ENCODE data around the gene ENTPD8. TPM values are rescaled to one million over a fixed set of nuclear protein-coding genes. Genes with fewer than 3 reads are reported as not detected.

Gene ENTPD8
- total RNA-seq, 1 donor from 2014 or later = not detected

DNA sequence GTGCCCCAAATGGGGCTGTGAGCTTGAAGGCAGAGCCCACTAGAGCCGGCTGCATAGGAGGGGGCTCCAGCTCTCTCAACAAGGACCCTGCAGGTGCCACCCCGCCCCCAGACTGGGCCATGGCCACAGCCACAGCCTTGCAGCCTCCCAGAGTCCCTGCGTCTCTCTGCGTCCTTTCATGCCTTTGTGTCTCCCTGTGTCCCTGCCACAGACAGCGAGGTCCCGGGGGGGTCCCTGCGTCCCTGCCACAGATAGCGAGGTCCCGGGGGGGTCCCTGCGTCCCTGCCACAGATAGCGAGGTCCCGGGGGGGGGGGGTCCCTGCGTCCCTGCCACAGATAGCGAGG is 11.6 kb downstream of the ENTPD8 start:
- H3K9me3 Mint-ChIP-seq = no peaks in the 10 kb centered on the region

DNA sequence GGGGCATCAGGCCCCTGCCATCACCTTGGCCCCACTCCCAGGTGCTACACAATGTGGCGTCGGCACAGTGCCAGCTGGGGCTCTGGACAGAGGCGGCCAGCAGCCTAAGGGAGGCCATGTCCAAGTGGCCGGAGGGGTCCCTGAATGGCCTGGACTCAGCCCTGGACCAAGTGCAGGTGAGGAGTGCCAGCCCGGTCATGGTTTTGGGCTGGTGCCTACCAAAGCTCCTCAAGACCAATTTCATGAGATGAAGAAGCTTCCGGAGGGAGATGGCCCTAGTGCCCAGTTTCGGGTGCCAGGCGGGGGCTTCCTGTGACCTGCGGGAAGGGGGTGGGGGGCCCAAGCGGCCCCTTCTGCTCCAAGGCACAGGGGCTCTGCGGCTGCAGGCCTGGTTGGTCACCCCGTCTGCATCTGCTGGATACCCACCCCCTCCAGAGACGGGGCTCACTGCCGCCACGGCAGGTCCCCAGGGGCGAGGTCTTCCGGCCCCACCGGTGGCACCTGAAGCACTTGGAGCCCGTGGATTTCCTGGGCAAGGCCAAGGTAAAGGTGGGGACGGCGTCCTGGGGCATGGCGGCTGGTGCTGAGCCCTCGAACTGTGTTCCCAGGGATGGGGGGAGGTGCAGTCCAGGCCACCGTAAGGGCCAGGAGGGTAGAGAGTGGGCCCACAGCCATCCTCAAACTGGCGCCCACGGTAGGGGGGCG is 12.2 kb downstream of the ENTPD8 start:
- Mint-ChIP-seq H3K27me3 (ENCODE audit: insufficient read depth, low read depth) (peaks cover 8% of the 10 kb centered on the region), H3K27ac (no peak overlapping the region), H3K4me3 (no peak overlapping the region), H3K9me3 (no peaks in the 10 kb centered on the region), H3K4me1 (no peaks in the 10 kb centered on the region), H3K36me3 (no peaks in the 10 kb centered on the region)
- H3K9ac ChIP-seq = no peak overlapping the region
- H3K4me3 ChIP-seq = no peak overlapping the region
- H3K36me3 ChIP-seq = no peaks in the 10 kb centered on the region
- H3K27ac ChIP-seq = no peak overlapping the region
- H2AFZ ChIP-seq (replicated peaks) = no peak overlapping the region
- peaks cover 12% of the 10 kb centered on the region for H3K27me3 ChIP-seq
- H3K9me3 ChIP-seq (ENCODE audit: low read depth) = no peaks in the 10 kb centered on the region
- no peaks in the 10 kb centered on the region for H3K79me2 ChIP-seq (ENCODE audit: low read depth)
- no peaks in the 10 kb centered on the region for H3K4me1 ChIP-seq
- H3K4me2 ChIP-seq = no peak overlapping the region
- no peak for DNase-seq (ENCODE audit: low spot score)
- TF ChIP-seq EZH2 (IDR thresholded peaks at IDR 0.05) (no peak), EZH2phosphoT487 (IDR thresholded peaks at IDR 0.05) (no peak)
- TF ChIP-seq, protein P1, sequence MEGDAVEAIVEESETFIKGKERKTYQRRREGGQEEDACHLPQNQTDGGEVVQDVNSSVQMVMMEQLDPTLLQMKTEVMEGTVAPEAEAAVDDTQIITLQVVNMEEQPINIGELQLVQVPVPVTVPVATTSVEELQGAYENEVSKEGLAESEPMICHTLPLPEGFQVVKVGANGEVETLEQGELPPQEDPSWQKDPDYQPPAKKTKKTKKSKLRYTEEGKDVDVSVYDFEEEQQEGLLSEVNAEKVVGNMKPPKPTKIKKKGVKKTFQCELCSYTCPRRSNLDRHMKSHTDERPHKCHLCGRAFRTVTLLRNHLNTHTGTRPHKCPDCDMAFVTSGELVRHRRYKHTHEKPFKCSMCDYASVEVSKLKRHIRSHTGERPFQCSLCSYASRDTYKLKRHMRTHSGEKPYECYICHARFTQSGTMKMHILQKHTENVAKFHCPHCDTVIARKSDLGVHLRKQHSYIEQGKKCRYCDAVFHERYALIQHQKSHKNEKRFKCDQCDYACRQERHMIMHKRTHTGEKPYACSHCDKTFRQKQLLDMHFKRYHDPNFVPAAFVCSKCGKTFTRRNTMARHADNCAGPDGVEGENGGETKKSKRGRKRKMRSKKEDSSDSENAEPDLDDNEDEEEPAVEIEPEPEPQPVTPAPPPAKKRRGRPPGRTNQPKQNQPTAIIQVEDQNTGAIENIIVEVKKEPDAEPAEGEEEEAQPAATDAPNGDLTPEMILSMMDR (IDR thresholded peaks at IDR 0.05) = no peak
- peaks cover 8% of the 10 kb centered on the region for H3F3A ChIP-seq (ENCODE audit: low read depth)
- no peaks in the 10 kb centered on the region for H4K20me1 ChIP-seq (ENCODE audit: low read depth)

More for the DNA sequence above, 11.6 kb downstream of the ENTPD8 start:
- H3K27me3 ChIP-seq = peaks cover 7% of the 10 kb centered on the region
- Mint-ChIP-seq H3K4me3 (no peak overlapping the region), H3K36me3 (no peaks in the 10 kb centered on the region), H3K27ac (no peak overlapping the region), H3K4me1 (no peaks in the 10 kb centered on the region), H3K27me3 (ENCODE audit: insufficient read depth, low read depth) (peaks cover 4% of the 10 kb centered on the region)
- no peaks in the 10 kb centered on the region for H3K4me1 ChIP-seq
- no peaks in the 10 kb centered on the region for H3K79me2 ChIP-seq (ENCODE audit: low read depth)
- no peak for TF ChIP-seq EZH2 (IDR thresholded peaks at IDR 0.05)
- H4K20me1 ChIP-seq (ENCODE audit: low read depth) = no peaks in the 10 kb centered on the region
- no peak overlapping the region for H2AFZ ChIP-seq (replicated peaks)
- no peak overlapping the region for H3K9ac ChIP-seq
- no peak overlapping the region for H3K27ac ChIP-seq
- peaks cover 3% of the 10 kb centered on the region for H3F3A ChIP-seq (ENCODE audit: low read depth)
- H3K9me3 ChIP-seq (ENCODE audit: low read depth) = no peaks in the 10 kb centered on the region
- no peak for DNase-seq (ENCODE audit: low spot score)
- H3K4me3 ChIP-seq = no peak overlapping the region
- no peak overlapping the region for H3K4me2 ChIP-seq
- no peaks in the 10 kb centered on the region for H3K36me3 ChIP-seq

DNA sequence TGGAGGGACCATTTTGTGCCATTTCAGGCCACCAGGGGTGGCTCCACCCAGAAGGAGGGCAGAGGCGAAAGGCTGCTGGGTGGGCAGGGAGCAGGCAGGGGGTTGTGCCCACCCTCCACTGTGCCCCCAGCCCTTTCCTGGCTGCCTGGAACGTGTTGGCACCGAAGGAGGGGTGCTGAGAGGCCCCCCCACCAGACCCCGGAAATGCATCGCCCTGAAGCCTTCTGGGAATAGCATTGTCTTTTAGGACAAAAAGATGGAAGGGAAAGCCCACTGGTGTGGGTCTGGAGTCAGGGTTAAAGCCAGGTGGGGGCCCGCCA is 12.9 kb downstream of the ENTPD8 start:
- no peak overlapping the region for H3K9ac ChIP-seq
- H3K27me3 ChIP-seq = peaks cover 20% of the 10 kb centered on the region
- Mint-ChIP-seq H3K4me1 (no peaks in the 10 kb centered on the region), H3K27me3 (ENCODE audit: insufficient read depth, low read depth) (peaks cover 8% of the 10 kb centered on the region), H3K4me3 (no peak overlapping the region), H3K9me3 (no peaks in the 10 kb centered on the region), H3K36me3 (no peaks in the 10 kb centered on the region), H3K27ac (no peak overlapping the region)
- no peaks in the 10 kb centered on the region for H3K79me2 ChIP-seq (ENCODE audit: low read depth)
- H3K36me3 ChIP-seq = no peaks in the 10 kb centered on the region
- no peaks in the 10 kb centered on the region for H3K9me3 ChIP-seq (ENCODE audit: low read depth)
- H2AFZ ChIP-seq (replicated peaks) = no peak overlapping the region
- no peaks in the 10 kb centered on the region for H3K4me1 ChIP-seq
- DNase-seq (ENCODE audit: low spot score) = no peak
- H3K27ac ChIP-seq = no peak overlapping the region
- no peak overlapping the region for H3K4me3 ChIP-seq
- H3F3A ChIP-seq (ENCODE audit: low read depth) = peaks cover 11% of the 10 kb centered on the region
- H3K4me2 ChIP-seq = no peak overlapping the region
- no peaks in the 10 kb centered on the region for H4K20me1 ChIP-seq (ENCODE audit: low read depth)
- no peak for TF ChIP-seq EZH2 (IDR thresholded peaks at IDR 0.05)
- TF ChIP-seq, protein P1 (IDR thresholded peaks at IDR 0.05) = no peak
- TF ChIP-seq EZH2phosphoT487 (IDR thresholded peaks at IDR 0.05) = no peak

DNA sequence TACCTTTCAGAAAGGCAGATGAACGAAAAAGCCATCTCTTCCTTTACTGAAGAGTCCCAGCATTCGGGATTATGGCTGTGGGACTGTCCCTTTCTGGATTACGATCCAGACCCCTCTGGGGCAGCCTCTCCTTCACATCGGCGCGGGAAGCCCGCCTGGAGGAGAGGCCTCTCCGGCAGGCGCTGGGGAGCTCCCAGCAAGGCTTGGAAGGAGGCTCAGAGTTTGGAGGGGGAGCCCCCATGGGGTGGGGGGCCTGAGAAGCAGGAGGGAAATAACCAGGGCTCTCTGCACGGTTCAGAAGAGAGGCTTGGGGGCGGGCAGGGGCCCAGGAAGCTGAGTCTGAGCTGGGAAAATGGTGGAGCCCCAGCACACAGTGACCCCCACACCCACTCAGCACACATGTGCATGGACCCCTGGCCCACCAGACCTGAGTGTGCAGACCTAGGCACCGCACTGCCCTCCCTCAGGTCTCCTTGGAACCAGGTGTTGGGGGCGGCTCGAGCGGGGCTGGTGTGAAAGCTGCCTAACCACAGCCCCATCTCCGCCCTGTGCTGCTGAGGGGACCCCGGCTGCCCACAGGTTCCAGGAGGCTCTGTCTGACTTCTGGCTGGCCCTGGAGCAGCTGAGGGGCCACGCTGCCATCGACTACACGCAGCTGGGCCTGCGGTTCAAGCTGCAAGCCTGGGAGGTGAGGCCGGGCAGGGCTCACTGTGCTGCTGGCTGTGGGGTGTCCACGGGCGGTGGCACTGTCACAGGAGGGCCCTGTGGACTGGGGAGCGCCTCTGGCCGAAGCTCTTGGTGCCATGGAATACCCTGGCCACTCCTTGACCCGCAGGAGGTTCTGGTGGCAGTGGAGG is 13.5 kb downstream of the ENTPD8 start:
- Mint-ChIP-seq H3K4me3 (no peak overlapping the region), H3K9me3 (no peaks in the 10 kb centered on the region), H3K4me1 (no peaks in the 10 kb centered on the region), H3K27ac (no peak overlapping the region), H3K36me3 (no peaks in the 10 kb centered on the region), H3K27me3 (ENCODE audit: insufficient read depth, low read depth) (peaks cover 8% of the 10 kb centered on the region)
- Histone ChIP-seq H3K4me2 (no peak overlapping the region), H3K4me1 (no peaks in the 10 kb centered on the region), H3K27me3 (peaks cover 25% of the 10 kb centered on the region), H3K9ac (no peak overlapping the region), H4K20me1 (ENCODE audit: low read depth) (no peaks in the 10 kb centered on the region), H2AFZ (replicated peaks) (no peak overlapping the region), H3K27ac (no peak overlapping the region), H3K79me2 (ENCODE audit: low read depth) (no peaks in the 10 kb centered on the region), H3K9me3 (ENCODE audit: low read depth) (no peaks in the 10 kb centered on the region), H3K36me3 (no peaks in the 10 kb centered on the region), H3K4me3 (no peak overlapping the region), H3F3A (ENCODE audit: low read depth) (peaks cover 11% of the 10 kb centered on the region)
- DNase-seq (ENCODE audit: low spot score) = no peak
- TF ChIP-seq, protein P1 (IDR thresholded peaks at IDR 0.05) = no peak
- no peak for TF ChIP-seq EZH2phosphoT487 (IDR thresholded peaks at IDR 0.05)
- no peak for TF ChIP-seq EZH2 (IDR thresholded peaks at IDR 0.05)

Measured in neural progenitor cell (in vitro differentiated cells).